Keratinocyte (primary cell): ENCODE data around the gene RC3H1.

Experiments
- EZH2 ChIP-seq: IDR thresholded peaks from one replicate; pipeline ENCODE4 v1.6.1; 2012; ENCODE audit warnings: inconsistent platforms, mild to moderate bottlenecking, low read length, moderate library complexity
- TF ChIP-seq, protein P1 (sequence below), 3 experiments: IDR thresholded peaks in 1 of 3; conservative IDR thresholded peaks in 1 of 3; optimal IDR thresholded peaks in 1 of 3; 2 replicates in 2 of 3; 3 replicates in 1 of 3; pipeline versions ENCODE3 to v1.5.1; 2011; ENCODE audit warnings: low read length in 3 of 3, mild to moderate bottlenecking in 3 of 3, moderate library complexity in 2 of 3, control low read depth in 1 of 3, inconsistent platforms in 1 of 3; ENCODE audit not compliant: insufficient read depth in 2 of 3; ENCODE audit errors: extremely low read depth in 1 of 3

DNA sequence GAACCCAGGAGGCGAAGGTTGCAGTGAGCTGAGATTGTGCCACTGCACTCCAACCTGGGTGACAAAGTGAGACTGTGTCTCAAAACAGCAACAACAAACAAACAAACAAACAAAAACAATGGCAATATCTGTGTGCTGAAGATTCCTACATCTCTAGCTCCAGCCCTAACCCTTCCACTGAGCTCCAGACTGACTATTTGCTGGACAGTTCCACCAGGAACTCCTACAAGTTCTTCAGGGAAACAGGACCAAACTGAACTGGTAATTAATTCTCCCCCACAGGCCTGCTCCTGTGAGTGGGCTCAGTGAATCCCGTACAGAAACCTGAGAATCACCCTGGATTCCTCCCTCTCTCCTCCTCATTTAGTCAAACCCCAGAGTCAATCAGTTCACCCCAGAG, 106.6 kb downstream of the RC3H1 start:
- TF ChIP-seq, protein P1, sequence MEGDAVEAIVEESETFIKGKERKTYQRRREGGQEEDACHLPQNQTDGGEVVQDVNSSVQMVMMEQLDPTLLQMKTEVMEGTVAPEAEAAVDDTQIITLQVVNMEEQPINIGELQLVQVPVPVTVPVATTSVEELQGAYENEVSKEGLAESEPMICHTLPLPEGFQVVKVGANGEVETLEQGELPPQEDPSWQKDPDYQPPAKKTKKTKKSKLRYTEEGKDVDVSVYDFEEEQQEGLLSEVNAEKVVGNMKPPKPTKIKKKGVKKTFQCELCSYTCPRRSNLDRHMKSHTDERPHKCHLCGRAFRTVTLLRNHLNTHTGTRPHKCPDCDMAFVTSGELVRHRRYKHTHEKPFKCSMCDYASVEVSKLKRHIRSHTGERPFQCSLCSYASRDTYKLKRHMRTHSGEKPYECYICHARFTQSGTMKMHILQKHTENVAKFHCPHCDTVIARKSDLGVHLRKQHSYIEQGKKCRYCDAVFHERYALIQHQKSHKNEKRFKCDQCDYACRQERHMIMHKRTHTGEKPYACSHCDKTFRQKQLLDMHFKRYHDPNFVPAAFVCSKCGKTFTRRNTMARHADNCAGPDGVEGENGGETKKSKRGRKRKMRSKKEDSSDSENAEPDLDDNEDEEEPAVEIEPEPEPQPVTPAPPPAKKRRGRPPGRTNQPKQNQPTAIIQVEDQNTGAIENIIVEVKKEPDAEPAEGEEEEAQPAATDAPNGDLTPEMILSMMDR (optimal IDR thresholded peaks at IDR 0.05 in 1 of 3, IDR thresholded peaks at IDR 0.05 in 1 of 3, conservative IDR thresholded peaks at IDR 0.05 in 1 of 3; ENCODE audit: extremely low read depth in 1 of 3, insufficient read depth in 2 of 3, low read length in 3 of 3), result no peak
- TF ChIP-seq EZH2, result no peak
